ENCODE results near the gene GBP4.

GBP4 gene

GRCh38 chr1:89170170-89171066 is 28.3 kb downstream of the GBP4 start:
- DNase-seq (ENCODE audit: low read depth, low spot score) = no peak

DNA sequence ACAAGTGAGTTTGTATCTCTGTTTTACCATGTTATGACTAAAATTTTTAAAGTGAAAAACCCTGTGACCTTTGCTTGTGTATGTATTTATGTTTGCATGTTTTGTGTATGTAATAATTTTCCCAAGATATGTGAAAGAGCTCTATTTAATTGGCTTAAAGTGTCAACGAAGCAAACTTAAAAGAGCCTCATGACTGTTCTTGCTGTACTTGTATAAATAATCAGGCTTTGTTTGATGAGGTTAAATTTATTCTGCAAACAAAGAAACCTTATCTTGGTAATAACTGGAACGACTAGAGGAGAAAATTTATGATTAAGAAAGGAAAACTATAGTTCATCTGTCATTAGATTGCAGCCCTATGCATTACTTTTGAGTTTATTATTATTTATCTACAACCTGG is 29.6 kb downstream of the GBP4 start:
- DNase-seq (ENCODE audit: low read depth, low spot score) = no peak

GRCh38 chr1:89167590-89168230 is 31.0 kb downstream of the GBP4 start:
- no peak for DNase-seq (ENCODE audit: low read depth, low spot score)

DNA sequence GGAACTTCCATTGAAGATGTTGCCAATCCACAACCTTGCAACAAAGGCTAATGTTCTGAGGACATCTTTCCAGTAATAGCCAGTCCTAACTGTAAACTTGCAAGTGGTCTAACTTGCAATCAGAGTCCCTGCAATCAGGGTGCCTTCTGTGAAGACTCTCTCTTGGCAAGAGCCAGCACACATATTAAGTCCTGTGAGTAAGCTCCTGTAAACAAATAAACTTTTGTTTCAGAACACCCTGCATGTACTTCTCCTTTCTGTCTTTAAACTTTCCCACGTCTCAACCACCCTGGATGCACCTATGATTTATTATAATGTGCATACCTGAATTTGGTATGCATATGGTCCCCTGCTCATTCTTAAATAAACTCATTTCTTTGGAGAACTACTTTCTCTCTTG is 32.0 kb downstream of the GBP4 start:
- no peak for DNase-seq (ENCODE audit: low read depth, low spot score)

- no peak for DNase-seq (ENCODE audit: low read depth, low spot score)
Measured at GRCh38 chr1:89165811-89166210, 32.9 kb downstream of the GBP4 start.

GRCh38 chr1:89151047-89151446 is 47.7 kb downstream of the GBP4 start:
- no peak for DNase-seq (ENCODE audit: low read depth, low spot score)

DNA sequence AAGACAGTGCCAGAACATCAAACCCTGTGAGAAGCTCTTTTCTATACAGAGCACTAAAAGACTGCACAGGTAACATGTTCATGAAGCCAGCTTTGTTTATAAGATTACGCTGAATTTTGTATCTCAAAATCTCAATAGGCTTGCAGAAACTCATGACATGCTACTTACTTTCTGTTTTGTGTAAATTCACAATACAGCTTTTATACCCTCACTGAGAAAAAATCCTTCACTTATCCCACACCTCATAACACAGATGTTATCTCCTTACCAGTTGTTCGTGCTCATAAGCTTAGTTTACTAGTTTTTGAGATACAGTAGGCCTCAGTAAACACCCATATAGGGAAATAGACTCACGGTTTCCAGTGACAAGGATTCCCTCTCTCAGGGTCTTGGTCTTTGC is 48.8 kb downstream of the GBP4 start:
- DNase-seq (ENCODE audit: low read depth, low spot score) = no peak

DNA sequence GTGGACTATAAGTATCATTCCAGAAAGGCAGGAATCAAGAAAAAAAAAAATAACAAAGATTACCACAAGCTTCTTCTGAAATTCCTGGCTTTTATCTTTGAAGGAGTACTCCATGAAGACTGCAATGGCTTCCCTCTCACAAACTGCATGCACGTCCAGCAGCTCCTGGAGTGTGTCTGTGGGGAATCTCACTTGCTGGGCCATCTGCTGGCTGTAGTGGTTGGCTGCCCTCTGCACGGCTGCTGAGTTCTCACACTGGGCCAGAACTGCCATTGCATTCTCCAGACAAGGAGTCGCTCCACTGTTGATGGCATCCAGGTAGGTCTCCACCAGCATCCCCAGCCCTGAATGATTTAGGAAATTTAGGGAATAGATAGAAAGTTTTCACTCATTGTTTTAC is 49.5 kb downstream of the GBP4 start:
- DNase-seq (ENCODE audit: low read depth, low spot score) = no peak

DNA sequence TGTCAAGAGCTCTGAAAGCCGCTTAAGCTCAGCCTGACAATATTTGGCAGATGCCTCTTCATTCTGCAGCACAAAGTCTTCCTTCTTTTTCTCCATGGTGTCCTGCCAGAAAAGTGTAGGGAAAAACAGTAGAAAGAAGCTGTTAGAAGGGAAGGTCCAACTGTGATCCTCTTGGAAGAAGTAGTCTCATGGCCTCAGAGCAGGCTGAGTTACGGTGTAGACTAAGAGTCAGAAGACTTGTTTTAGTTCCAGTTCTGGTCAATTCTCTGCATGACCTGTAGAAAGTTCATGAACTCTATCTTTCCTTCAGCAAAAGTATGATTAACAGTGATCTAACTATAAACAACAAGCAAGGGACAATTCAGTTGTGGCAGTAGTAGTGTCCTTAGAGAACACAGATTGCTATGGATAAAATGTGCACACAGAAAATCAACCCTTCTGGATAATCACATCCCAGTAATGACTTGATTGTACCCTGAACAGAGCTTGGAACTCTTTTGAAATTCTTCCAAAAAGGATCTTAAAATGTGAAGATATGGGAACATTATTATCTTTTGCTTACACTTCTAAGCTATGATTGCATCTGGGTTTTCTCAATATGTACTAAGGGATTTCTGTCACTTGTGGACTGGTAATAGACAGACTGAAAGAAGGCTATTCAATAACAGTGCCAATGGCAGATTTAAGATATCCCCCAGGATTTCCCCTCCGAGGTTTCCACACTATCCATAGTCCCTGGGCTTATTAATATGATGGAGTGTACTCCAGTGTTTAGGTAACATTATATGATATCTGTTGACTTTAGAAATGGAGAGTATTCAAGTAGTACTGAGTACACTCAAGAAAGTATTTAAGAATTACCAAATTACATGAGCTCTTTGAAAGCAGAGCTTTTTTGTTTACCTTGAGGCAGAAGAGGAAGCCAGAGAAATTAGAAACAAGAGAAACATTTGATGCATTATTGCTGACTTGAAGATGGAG is 50.8 kb downstream of the GBP4 start:
- DNase-seq (ENCODE audit: low read depth, low spot score) = no peak

- DNase-seq (ENCODE audit: low read depth, low spot score) = no peak
Measured at GRCh38 chr1:89146721-89147120, 52.0 kb downstream of the GBP4 start.

GRCh38 chr1:89143484-89143883 is 55.3 kb downstream of the GBP4 start:
- DNase-seq (ENCODE audit: low read depth, low spot score) = no peak

GRCh38 chr1:89142160-89142559 is 56.6 kb downstream of the GBP4 start:
- no peak for DNase-seq (ENCODE audit: low read depth, low spot score)

- DNase-seq (ENCODE audit: low read depth, low spot score) = no peak
Measured at GRCh38 chr1:89133747-89134146, 65.0 kb downstream of the GBP4 start.

All from activated naive CD8-positive, alpha-beta T cell treated with anti-CD3 and anti-CD28 coated beads, Interleukin-2, amount 50 U/mL, for 16 hours (primary cell).